Posterior vena cava (tissue), 2 donors: Measurements from ENCODE around the gene AMPD3. TPM values are rescaled to one million over a fixed set of nuclear protein-coding genes. Genes with fewer than 3 reads are reported as not detected.

Experiments
- DNase-seq: peaks from one replicate; pipeline ENCODE4 v3.0.0-alpha.2; 2020; ENCODE audit warnings: low spot score
- intact Hi-C, 2 donors: fragments of 100-400 bp; cut with DNase I; formaldehyde crosslinking; loops; one replicate each; pipeline versions ENCODE4 v1.14.1 to v1.14.2; 2022 to 2023
- total RNA-seq, 2 donors: library from RNA; stranded (reverse); fragmentation: NEBNext Ultra II Directional; extraction: Animal tissue kit (Norgen Biotek cat#: 25700); gene quantifications; one replicate each; pipeline ENCODE4 v1.2.1, GENCODE V29; 2021
- donor health status: DM: yes; HTN: yes; CAD: no.
- donor health status: DM: yes; HTN: yes; CAD: no.

AMPD3 gene
- total RNA-seq, 2 donors from 2014 or later, result 6.5 to 6.9 TPM

GRCh38 chr11:10518123-10518522 lies 63.1 kb downstream of the AMPD3 start:
- intact Hi-C loops, result loop anchor here in 1 of 2 donors (5.0 kb wide), 1 partner anchor 219 kb away; no protein-coding TSS in a partner anchor
- DNase-seq, result no peak

GRCh38 chr11:10518891-10519290 lies 63.8 kb downstream of the AMPD3 start:
- intact Hi-C loops, result loop anchor here in 1 of 2 donors (5.0 kb wide), 1 partner anchor 218 kb away; no protein-coding TSS in a partner anchor

GRCh38 chr11:10519630-10520029 lies 64.6 kb downstream of the AMPD3 start:
- intact Hi-C loops, result loop anchor here in 1 of 2 donors (5.0 kb wide), 1 partner anchor 218 kb away; no protein-coding TSS in a partner anchor
- no peak for DNase-seq

More at GRCh38 chr11:10518891-10519290, 63.8 kb downstream of the AMPD3 start:
- no peak for DNase-seq

GRCh38 chr11:10520562-10520961 lies 65.5 kb downstream of the AMPD3 start:
- intact Hi-C loops, result no loop called here
- DNase-seq, result no peak

- intact Hi-C loops, result no loop called here
- no peak for DNase-seq
Measured at GRCh38 chr11:10522276-10522675, 67.2 kb downstream of the AMPD3 start.

- intact Hi-C loops, result no loop called here
Measured at GRCh38 chr11:10522921-10523320, 67.9 kb downstream of the AMPD3 start.

GRCh38 chr11:10524471-10524870 lies 69.4 kb downstream of the AMPD3 start:
- no peak for DNase-seq
- intact Hi-C loops, result no loop called here

More at GRCh38 chr11:10522921-10523320, 67.9 kb downstream of the AMPD3 start:
- DNase-seq, result no peak

GRCh38 chr11:10526974-10527918 lies 72.2 kb downstream of the AMPD3 start:
- intact Hi-C loops, result no loop called here
- DNase-seq, result no peak

- intact Hi-C loops, result no loop called here
- DNase-seq, result no peak
Measured at GRCh38 chr11:10528121-10528520, 73.1 kb downstream of the AMPD3 start.

GRCh38 chr11:10529279-10529678 lies 74.2 kb downstream of the AMPD3 start:
- no peak for DNase-seq
- intact Hi-C loops, result no loop called here

GRCh38 chr11:10532526-10532925 lies 77.5 kb downstream of the AMPD3 start:
- intact Hi-C loops, result no loop called here

GRCh38 chr11:10533323-10533722 lies 78.3 kb downstream of the AMPD3 start:
- DNase-seq, result no peak
- intact Hi-C loops, result no loop called here

More at GRCh38 chr11:10532526-10532925, 77.5 kb downstream of the AMPD3 start:
- DNase-seq, result no peak

- no peak for DNase-seq
- intact Hi-C loops, result no loop called here
Measured at GRCh38 chr11:10534316-10534715, 79.3 kb downstream of the AMPD3 start.

- DNase-seq, result no peak
- intact Hi-C loops, result no loop called here
Measured at GRCh38 chr11:10537600-10537999, 82.5 kb downstream of the AMPD3 start.

GRCh38 chr11:10538924-10539323 lies 83.9 kb downstream of the AMPD3 start:
- DNase-seq, result no peak
- intact Hi-C loops, result no loop called here

GRCh38 chr11:10539339-10539738 lies 84.3 kb downstream of the AMPD3 start:
- DNase-seq, result no peak
- intact Hi-C loops, result no loop called here

- peak; percentile 82 for DNase-seq
- intact Hi-C loops, result loop anchor here in 1 of 2 donors (10.0 kb wide), 1 partner anchor 136 kb away; no protein-coding TSS in a partner anchor
Measured at GRCh38 chr11:10540546-10540914, 85.5 kb downstream of the AMPD3 start.

GRCh38 chr11:10540915-10541560 lies 86.0 kb downstream of the AMPD3 start, which contains the start of gene RNF141:
RNF141 (minus strand) TSS chr11:10541187; CDS start chr11:10534158, 7,029 bp downstream.
- intact Hi-C loops, result loop anchor here in 1 of 2 donors (10.0 kb wide), 1 partner anchor 136 kb away; no protein-coding TSS in a partner anchor
- peak; percentile 99 for DNase-seq

GRCh38 chr11:10541561-10541930 lies 86.5 kb downstream of the AMPD3 start:
- intact Hi-C loops, result loop anchor here in 1 of 2 donors (10.0 kb wide), 1 partner anchor 137 kb away; no protein-coding TSS in a partner anchor
- no peak for DNase-seq

- intact Hi-C loops, result loop anchor here in 1 of 2 donors (10.0 kb wide), 1 partner anchor 138 kb away; no protein-coding TSS in a partner anchor
- no peak for DNase-seq
Measured at GRCh38 chr11:10542776-10543175, 87.7 kb downstream of the AMPD3 start.
